NCI-H748 (cell line): Measurements from ENCODE around the gene KAT2B.
A peak's percentile ranks its signal among the peaks of the same experiment; 100 is the strongest.
"Not testable (repeated sequence)": the region's sequence is repeated elsewhere in the genome, so short reads cannot be mapped to it uniquely, and the experiment has no call there.

ENCODE experiments used
- DNase-seq: peaks from one replicate; lab custom pipeline; 2025; ENCODE audit not compliant: unreplicated experiment; lab: John Stamatoyannopoulos, UW

The KAT2B gene

GRCh38 chr3:20039765-20040547, at the start of gene KAT2B:
Gene KAT2B, plus strand, starts transcription at chr3:20040446. Its CDS starts 32 bp downstream, at chr3:20040478.
- peak; percentile 63 for DNase-seq

GRCh38 chr3:19994796-19995195, 45.5 kb upstream of the KAT2B start:
- no peak for DNase-seq

GRCh38 chr3:19997502-19997901, 42.7 kb upstream of the KAT2B start:
- DNase-seq = no peak

- DNase-seq = no peak
Measured at GRCh38 chr3:20001932-20002331, 38.3 kb upstream of the KAT2B start.

GRCh38 chr3:20007960-20008359, 32.3 kb upstream of the KAT2B start:
- no peak for DNase-seq

- DNase-seq = no peak
Measured at GRCh38 chr3:20008646-20009045, 31.6 kb upstream of the KAT2B start.

- no peak for DNase-seq
Measured at GRCh38 chr3:20012164-20012563, 28.1 kb upstream of the KAT2B start, which contains the start of gene PP2D1. Gene PP2D1, minus strand, starts transcription at chr3:20012264. Its CDS starts 192 bp downstream, at chr3:20012072.

- no peak for DNase-seq
Measured at GRCh38 chr3:20013396-20013795, 26.9 kb upstream of the KAT2B start.

GRCh38 chr3:20015525-20015924, 24.7 kb upstream of the KAT2B start:
- DNase-seq = no peak

GRCh38 chr3:20016076-20016475, 24.2 kb upstream of the KAT2B start:
- not testable (repeated sequence) for DNase-seq

- no peak for DNase-seq
Measured at GRCh38 chr3:20022954-20023622, 17.2 kb upstream of the KAT2B start.

- no peak for DNase-seq
Measured at GRCh38 chr3:20023623-20024405, 16.4 kb upstream of the KAT2B start.

- no peak for DNase-seq
Measured at GRCh38 chr3:20027136-20027535, 13.1 kb upstream of the KAT2B start.

- no peak for DNase-seq
Measured at GRCh38 chr3:20028905-20029331, 11.3 kb upstream of the KAT2B start.

- not testable (repeated sequence) for DNase-seq
Measured at GRCh38 chr3:20031939-20032338, 8.3 kb upstream of the KAT2B start.

- DNase-seq = no peak
Measured at GRCh38 chr3:20035019-20035418, 5.2 kb upstream of the KAT2B start.

- no peak for DNase-seq
Measured at GRCh38 chr3:20037255-20037996, 2.8 kb upstream of the KAT2B start.

GRCh38 chr3:20038699-20039465, 1.4 kb upstream of the KAT2B start:
- DNase-seq = no peak

GRCh38 chr3:20039466-20039764, 831 bp upstream of the KAT2B start:
- DNase-seq = no peak

- peak; percentile 57 for DNase-seq
Measured at GRCh38 chr3:20040548-20041196, 426 bp downstream of the KAT2B start.
